NCI-H345 (cell line): ENCODE data around the gene UNC93A.
"Not testable (repeated sequence)": the region's sequence is repeated elsewhere in the genome, so short reads cannot be mapped to it uniquely, and the experiment has no call there.

Experiments used
- DNase-seq: peaks from one replicate; lab custom pipeline; 2025; lab: John Stamatoyannopoulos, UW

The UNC93A gene

GRCh38 chr6:167341665-167342655, 50.8 kb downstream of the UNC93A start:
- DNase-seq: peak; percentile 66

DNA sequence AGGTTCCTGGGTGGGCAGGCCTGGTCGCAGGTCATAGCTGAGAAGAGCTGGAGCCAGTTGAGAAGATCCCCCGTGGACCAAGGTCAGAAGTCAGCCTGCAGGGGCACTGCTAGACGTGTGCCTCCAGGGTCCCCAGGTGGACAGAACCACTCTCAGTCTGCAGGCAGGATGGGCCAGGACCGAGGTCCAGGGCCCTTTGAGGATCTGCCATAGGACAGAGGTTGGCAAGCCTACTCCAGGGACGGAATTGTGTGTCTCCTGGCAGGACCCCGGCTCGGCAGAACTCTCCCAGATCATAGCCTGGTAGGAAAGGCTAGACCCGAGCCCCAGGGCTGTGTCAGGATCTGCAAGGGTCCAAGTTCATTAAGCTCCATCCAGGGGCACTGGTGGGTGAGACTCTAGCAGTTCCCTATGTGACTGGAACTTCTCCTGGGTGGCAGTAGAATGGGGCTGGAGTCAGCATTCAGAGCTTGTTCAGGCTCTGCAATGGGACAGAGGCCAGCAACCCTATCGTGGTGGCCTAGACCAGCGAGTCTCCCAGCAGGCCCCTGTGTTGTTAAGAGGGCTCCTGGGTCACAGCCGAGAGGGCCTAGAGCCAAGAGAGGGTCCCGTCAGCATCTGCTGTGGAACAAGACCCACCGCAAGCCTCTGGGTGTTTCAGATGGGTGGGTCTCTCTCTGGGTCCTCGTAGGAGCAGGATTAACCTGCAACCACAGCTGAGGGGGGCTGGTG, 51.9 kb downstream of the UNC93A start:
- no peak for DNase-seq

- DNase-seq: no peak
Measured at GRCh38 chr6:167345348-167345747, 54.2 kb downstream of the UNC93A start.

GRCh38 chr6:167345960-167346359, 54.8 kb downstream of the UNC93A start:
- no peak for DNase-seq

DNA sequence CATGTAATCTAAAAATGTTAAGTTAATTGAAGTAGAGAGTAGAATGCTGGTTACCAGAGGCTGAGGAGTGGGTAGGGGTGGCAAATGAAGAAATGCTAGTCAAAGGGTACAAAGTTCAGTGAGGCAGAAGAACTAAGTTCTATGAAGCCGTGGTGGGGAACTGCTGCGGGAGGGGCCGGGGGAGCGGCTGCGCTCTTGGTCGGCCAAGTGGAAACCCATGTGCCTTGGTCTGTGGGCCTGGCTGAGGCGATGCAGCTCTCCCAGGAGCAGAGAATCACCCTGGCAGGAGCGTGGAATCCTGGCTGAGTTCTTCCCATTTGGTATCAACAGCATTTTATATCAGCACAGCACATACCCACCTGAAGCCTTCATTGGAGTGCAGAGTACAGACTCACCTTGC, 56.1 kb downstream of the UNC93A start:
- DNase-seq: no peak

GRCh38 chr6:167349631-167350274, 58.6 kb downstream of the UNC93A start:
- DNase-seq: no peak

DNA sequence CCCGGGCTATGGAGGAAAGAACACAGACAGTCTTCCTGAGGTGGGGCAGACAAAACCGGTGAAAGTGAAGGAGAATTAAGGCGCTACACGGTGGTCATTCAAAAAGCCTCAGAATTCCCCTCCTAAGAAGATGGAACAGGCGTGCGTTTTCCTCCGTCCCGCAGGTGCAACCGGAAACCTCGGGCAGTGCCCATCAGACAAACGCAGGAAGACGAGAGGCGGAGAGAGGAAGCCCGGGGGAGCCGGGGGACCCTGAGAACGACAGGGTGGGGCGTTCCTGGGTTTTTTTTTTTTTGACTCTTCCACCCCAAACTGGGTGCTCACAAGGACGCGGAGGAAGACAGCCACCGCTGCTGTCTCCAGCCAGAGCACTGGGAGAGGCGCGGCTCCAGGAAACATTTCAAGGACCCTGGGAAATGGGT, 59.2 kb downstream of the UNC93A start:
- DNase-seq: no peak

- DNase-seq: peak; percentile 86
Measured at GRCh38 chr6:167350731-167351655, 59.9 kb downstream of the UNC93A start.

GRCh38 chr6:167351656-167352345, 60.7 kb downstream of the UNC93A start:
- DNase-seq: no peak

GRCh38 chr6:167356874-167357273, 65.8 kb downstream of the UNC93A start:
- no peak for DNase-seq

- DNase-seq: not testable (repeated sequence)
Measured at GRCh38 chr6:167358394-167358793, 67.3 kb downstream of the UNC93A start.

DNA sequence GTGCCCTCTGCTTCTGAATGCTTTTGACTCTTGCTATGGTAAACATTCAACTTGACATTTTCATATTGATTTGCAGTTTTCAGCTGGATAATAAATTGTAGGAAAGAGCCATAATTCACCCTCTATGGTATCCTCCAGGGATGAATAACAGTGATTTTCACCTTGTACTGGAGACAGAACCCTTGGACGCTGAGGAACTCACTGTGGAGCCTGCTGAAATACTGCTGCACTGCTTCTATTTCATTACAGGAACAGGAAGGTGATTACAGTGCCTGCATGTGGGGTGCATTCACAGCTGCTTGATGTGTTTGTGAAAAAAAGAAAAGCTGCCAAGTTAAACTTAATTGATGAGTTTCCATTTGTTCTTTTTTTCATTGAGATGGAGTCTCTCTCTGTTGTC, 70.1 kb downstream of the UNC93A start:
- DNase-seq: not testable (repeated sequence)
